ENCODE results near the gene COL6A3. TPM values are rescaled to one million over a fixed set of nuclear protein-coding genes. Genes with fewer than 3 reads are reported as not detected.

COL6A3 gene
- total RNA-seq, 3 donors from 2014 or later: 116 to 907 (median 320) TPM

GRCh38 chr2:237301595-237301994, 112.4 kb downstream of the COL6A3 start:
- Histone ChIP-seq H3K27me3 (no peaks in the 10 kb centered on the region), H3K36me3 (no peaks in the 10 kb centered on the region), H3K4me1 (no peaks in the 10 kb centered on the region), H3K27ac (no peak overlapping the region), H3K4me3 (no peak overlapping the region), H3K9me3 (no peaks in the 10 kb centered on the region)
- no peak for DNase-seq (ENCODE audit: low spot score in 2 of 2)
- TF ChIP-seq POLR2A (IDR thresholded peaks at IDR 0.05) (no peak), POLR2AphosphoS5 (IDR thresholded peaks at IDR 0.05) (no peak), CTCF (IDR thresholded peaks at IDR 0.05) (no peak)
- intact Hi-C loops (cut with DNase I; ENCODE audit: low total_unique reads): no loop called here

GRCh38 chr2:237300739-237301138, 113.2 kb downstream of the COL6A3 start:
- no peaks in the 10 kb centered on the region for H3K27me3 ChIP-seq
- TF ChIP-seq POLR2A (IDR thresholded peaks at IDR 0.05) (no peak), POLR2AphosphoS5 (IDR thresholded peaks at IDR 0.05) (no peak), CTCF (IDR thresholded peaks at IDR 0.05) (no peak)
- DNase-seq (ENCODE audit: low spot score in 2 of 2): no peak
- no peaks in the 10 kb centered on the region for H3K4me1 ChIP-seq
- no peak overlapping the region for H3K27ac ChIP-seq
- no peak overlapping the region for H3K4me3 ChIP-seq
- H3K36me3 ChIP-seq: no peaks in the 10 kb centered on the region
- intact Hi-C loops (cut with DNase I; ENCODE audit: low total_unique reads): no loop called here
- H3K9me3 ChIP-seq: no peaks in the 10 kb centered on the region

GRCh38 chr2:237299906-237300305, 114.1 kb downstream of the COL6A3 start:
- H3K9me3 ChIP-seq: no peaks in the 10 kb centered on the region
- H3K27me3 ChIP-seq: no peaks in the 10 kb centered on the region
- no peak overlapping the region for H3K27ac ChIP-seq
- no peaks in the 10 kb centered on the region for H3K4me1 ChIP-seq
- H3K4me3 ChIP-seq: no peak overlapping the region
- intact Hi-C loops (cut with DNase I; ENCODE audit: low total_unique reads): no loop called here
- no peak for TF ChIP-seq CTCF (IDR thresholded peaks at IDR 0.05)
- no peaks in the 10 kb centered on the region for H3K36me3 ChIP-seq
- no peak for DNase-seq (ENCODE audit: low spot score in 2 of 2)

GRCh38 chr2:237298151-237299118, 115.5 kb downstream of the COL6A3 start:
- DNase-seq (ENCODE audit: low spot score in 2 of 2): no peak
- TF ChIP-seq POLR2AphosphoS5 (IDR thresholded peaks at IDR 0.05) (no peak), POLR2A (IDR thresholded peaks at IDR 0.05) (no peak), CTCF (IDR thresholded peaks at IDR 0.05) (no peak)
- no peaks in the 10 kb centered on the region for H3K4me1 ChIP-seq
- no peaks in the 10 kb centered on the region for H3K27me3 ChIP-seq
- no peaks in the 10 kb centered on the region for H3K36me3 ChIP-seq
- intact Hi-C loops (cut with DNase I; ENCODE audit: low total_unique reads): no loop called here
- H3K4me3 ChIP-seq: no peak overlapping the region
- no peaks in the 10 kb centered on the region for H3K9me3 ChIP-seq
- no peak overlapping the region for H3K27ac ChIP-seq

GRCh38 chr2:237297421-237298150, 116.4 kb downstream of the COL6A3 start:
- DNase-seq (ENCODE audit: low spot score in 2 of 2): no peak
- Histone ChIP-seq H3K27ac (peak overlapping the region in 1 of 2 donors; percentile 74), H3K27me3 (no peaks in the 10 kb centered on the region), H3K4me3 (no peak overlapping the region), H3K36me3 (no peaks in the 10 kb centered on the region), H3K9me3 (no peaks in the 10 kb centered on the region), H3K4me1 (no peaks in the 10 kb centered on the region)
- no peak for TF ChIP-seq CTCF (IDR thresholded peaks at IDR 0.05)
- no peak for TF ChIP-seq POLR2AphosphoS5 (IDR thresholded peaks at IDR 0.05)
- no peak for TF ChIP-seq POLR2A (IDR thresholded peaks at IDR 0.05)
- intact Hi-C loops (cut with DNase I; ENCODE audit: low total_unique reads): no loop called here
